ENCODE data around the gene COL6A1.

DNA sequence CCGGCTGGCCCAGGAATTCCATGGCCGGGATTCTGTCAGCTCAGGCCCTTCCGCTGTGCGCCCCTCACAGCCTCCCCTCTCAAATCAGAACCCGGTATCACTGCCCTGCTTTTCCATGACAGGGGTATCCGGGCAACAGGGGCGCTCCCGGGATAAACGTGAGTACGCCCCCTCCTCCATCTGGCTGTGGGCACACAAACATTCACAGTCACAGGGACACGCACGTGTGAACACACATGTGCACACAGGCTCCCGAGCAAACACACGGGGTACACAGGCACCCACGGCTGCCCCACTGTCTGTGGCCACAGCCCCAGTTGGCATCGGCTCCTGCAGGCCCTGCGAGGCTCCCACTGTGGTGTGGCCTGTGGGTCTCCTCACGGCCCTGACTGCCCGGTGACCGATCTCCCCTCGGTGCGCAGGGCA, 16.7 kb downstream of the COL6A1 start:
- TF ChIP-seq, protein P1, sequence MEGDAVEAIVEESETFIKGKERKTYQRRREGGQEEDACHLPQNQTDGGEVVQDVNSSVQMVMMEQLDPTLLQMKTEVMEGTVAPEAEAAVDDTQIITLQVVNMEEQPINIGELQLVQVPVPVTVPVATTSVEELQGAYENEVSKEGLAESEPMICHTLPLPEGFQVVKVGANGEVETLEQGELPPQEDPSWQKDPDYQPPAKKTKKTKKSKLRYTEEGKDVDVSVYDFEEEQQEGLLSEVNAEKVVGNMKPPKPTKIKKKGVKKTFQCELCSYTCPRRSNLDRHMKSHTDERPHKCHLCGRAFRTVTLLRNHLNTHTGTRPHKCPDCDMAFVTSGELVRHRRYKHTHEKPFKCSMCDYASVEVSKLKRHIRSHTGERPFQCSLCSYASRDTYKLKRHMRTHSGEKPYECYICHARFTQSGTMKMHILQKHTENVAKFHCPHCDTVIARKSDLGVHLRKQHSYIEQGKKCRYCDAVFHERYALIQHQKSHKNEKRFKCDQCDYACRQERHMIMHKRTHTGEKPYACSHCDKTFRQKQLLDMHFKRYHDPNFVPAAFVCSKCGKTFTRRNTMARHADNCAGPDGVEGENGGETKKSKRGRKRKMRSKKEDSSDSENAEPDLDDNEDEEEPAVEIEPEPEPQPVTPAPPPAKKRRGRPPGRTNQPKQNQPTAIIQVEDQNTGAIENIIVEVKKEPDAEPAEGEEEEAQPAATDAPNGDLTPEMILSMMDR (IDR thresholded peaks at IDR 0.05; ENCODE audit: low read length): no peak
- TF ChIP-seq EZH2 (IDR thresholded peaks at IDR 0.05; ENCODE audit: borderline replicate concordance, low read length): no peak
